HCT116 (cell line): ENCODE data around the gene SHISAL2A. TPM values are rescaled to one million over a fixed set of nuclear protein-coding genes. Genes with fewer than 3 reads are reported as not detected.

Source experiments
- ATAC-seq: fragments of 200-7000 bp; cut with Tn5 transposase; 2 replicates; pipeline ENCODE4 v1.9.1; 2020; ENCODE audit warnings: mild to moderate bottlenecking, moderate library complexity
- BruUV-seq: library from RNA; stranded (reverse); fragments of 400-500 nt; replicated peaks from 2 replicates; lab custom pipeline; 2021; lab: Mats Ljungman, UMichigan
- CTCF ChIA-PET: fragments of 300-600 bp; sonication (Branson Sonifier 250); formaldehyde crosslinking; loops from one replicate; lab custom pipeline; 2021; ENCODE audit warnings: antibody characterized with exemption; lab: Charles Lee
- POLR2A ChIA-PET: fragments of 300-600, 350-600 bp; sonication (Branson Sonifier 250); formaldehyde crosslinking; loops from one replicate; lab custom pipeline; 2021; ENCODE audit warnings: antibody characterized with exemption; lab: Charles Lee
- RAD21 ChIA-PET, 2 experiments: fragments of 300-600 bp; sonication (Branson Sonifier 250); formaldehyde crosslinking; loops; one replicate each; lab custom pipeline; 2023; ENCODE audit warnings: low total read pairs in 2 of 2; ENCODE audit not compliant: uncharacterized antibody in 2 of 2, unreplicated experiment in 2 of 2, low non-redundant PET in 1 of 2; lab: Charles Lee
- DNase-seq: peaks from one replicate; pipeline ENCODE4 v3.0.0-alpha.2; 2010; ENCODE audit warnings: low read depth, low spot score
- H2AFZ ChIP-seq: fragments of 200-600 bp; shearing (Covaris generic), sonication (generic); 2 replicates; pipeline ENCODE4 v1.6.1; 2017; ENCODE audit warnings: low read depth, mixed run types, mixed read lengths, antibody characterized with exemption, low read length; ENCODE audit not compliant: poor library complexity, severe bottlenecking
- H3K27ac ChIP-seq: 2 replicates; pipeline ENCODE4 v1.5.1; 2012; ENCODE audit warnings: low read depth, low read length
- H3K27me3 ChIP-seq: fragments of 200-600 bp; sonication (generic); 2 replicates; pipeline ENCODE4 v1.6.1; 2016; ENCODE audit warnings: mixed run types, low read length, mixed read lengths; ENCODE audit not compliant: insufficient read depth
- H3K36me3 ChIP-seq, 2 experiments: fragments of 200-500 bp in 1 of 2; fragments of 200-600 bp in 1 of 2; sonication (Bioruptor generic) in 1 of 2; sonication (generic) in 1 of 2; 2 replicates each; pipeline versions ENCODE4 v1.5.1 to v1.6.1; 2014 to 2016; ENCODE audit warnings: low read length in 2 of 2, inconsistent platforms in 1 of 2, mixed read lengths in 1 of 2, mixed run types in 1 of 2; ENCODE audit not compliant: insufficient read depth in 2 of 2, control insufficient read depth in 1 of 2
- H3K4me1 ChIP-seq, 2 experiments: fragments of 200-600 bp in 1 of 2; sonication (generic) in 1 of 2; 2 replicates each; pipeline versions ENCODE4 v1.5.1 to v1.6.1; 2012 to 2017; ENCODE audit warnings: low read length in 2 of 2, inconsistent platforms in 1 of 2, mild to moderate bottlenecking in 1 of 2, mixed read lengths in 1 of 2, mixed run types in 1 of 2, moderate library complexity in 1 of 2; ENCODE audit not compliant: insufficient read depth in 2 of 2, control insufficient read depth in 1 of 2
- H3K4me2 ChIP-seq: fragments of 200-600 bp; sonication (generic); 2 replicates; pipeline ENCODE4 v1.6.1; 2017; ENCODE audit warnings: mixed run types, low read length, mixed read lengths
- H3K4me3 ChIP-seq, 2 experiments: fragments of 200-600 bp in 1 of 2; sonication (generic) in 1 of 2; replicated peaks in 1 of 2; 2 replicates each; pipeline ENCODE4 v1.5.1; 2011 to 2016; ENCODE audit warnings: low read length in 2 of 2, control low read depth in 1 of 2, low read depth in 1 of 2, mild to moderate bottlenecking in 1 of 2, mixed read lengths in 1 of 2, mixed run types in 1 of 2
- H3K79me2 ChIP-seq: fragments of 200-600 bp; sonication (generic); 2 replicates; pipeline ENCODE4 v1.6.1; 2017; ENCODE audit warnings: mild to moderate bottlenecking, mixed run types, low read length, moderate library complexity, mixed read lengths; ENCODE audit not compliant: insufficient read depth
- H3K9ac ChIP-seq: fragments of 200-600 bp; sonication (generic); 2 replicates; pipeline ENCODE4 v1.6.1; 2016; ENCODE audit warnings: low read length, mixed read lengths
- H3K9me2 ChIP-seq: fragments of 200-600 bp; sonication (generic), shearing (Covaris generic); 2 replicates; pipeline ENCODE4 v1.6.1; 2017; ENCODE audit warnings: mixed run types, mild to moderate bottlenecking, moderate library complexity; ENCODE audit not compliant: insufficient read depth
- H3K9me3 ChIP-seq, 2 experiments: fragments of 200-500 bp in 1 of 2; fragments of 200-600 bp in 1 of 2; sonication (Bioruptor generic) in 1 of 2; sonication (generic) in 1 of 2; 2 replicates each; pipeline ENCODE4 v1.6.1; 2014 to 2017; ENCODE audit warnings: low read length in 2 of 2, mixed read lengths in 2 of 2, inconsistent platforms in 1 of 2, low read depth in 1 of 2, mild to moderate bottlenecking in 1 of 2, mixed run types in 1 of 2, moderate library complexity in 1 of 2; ENCODE audit not compliant: control insufficient read depth in 1 of 2, insufficient read depth in 1 of 2
- H4K20me1 ChIP-seq: fragments of 200-600 bp; sonication (generic), shearing (Covaris generic); 2 replicates; pipeline ENCODE4 v1.6.1; 2017; ENCODE audit warnings: mixed run types, mild to moderate bottlenecking, moderate library complexity; ENCODE audit not compliant: insufficient read depth
- CBX3 ChIP-seq: IDR thresholded peaks from 2 replicates; pipeline ENCODE4 v1.6.1; 2012; ENCODE audit warnings: low read depth
- CEBPB ChIP-seq: IDR thresholded peaks from 2 replicates; pipeline ENCODE4 v1.6.1; 2012; ENCODE audit warnings: low read depth
- EGR1 ChIP-seq: IDR thresholded peaks from 2 replicates; pipeline ENCODE4 v1.6.1; 2012; ENCODE audit warnings: low read depth
- EZH2phosphoT487 ChIP-seq: fragments of 200-600 bp; IDR thresholded peaks from 2 replicates; pipeline ENCODE4 v1.6.1; 2018; ENCODE audit warnings: antibody characterized with exemption, borderline replicate concordance
- ZNF274 ChIP-seq: fragments of 200-500 bp; sonication (Bioruptor generic); IDR thresholded peaks from 2 replicates; pipeline ENCODE4 v1.6.1; 2014; ENCODE audit warnings: mild to moderate bottlenecking, low read depth, low read length, inconsistent platforms
- intact Hi-C: fragments of 100-400 bp; cut with micrococcal nuclease; formaldehyde crosslinking; loops from 2 replicates; pipeline ENCODE4 v1.10.0; 2022
- total RNA-seq: library from RNA; stranded (reverse); gene quantifications from one replicate; pipeline ENCODE4 v1.2.1, GENCODE V29; 2021; ENCODE audit not compliant: unreplicated experiment
- TF ChIP-seq, protein P1 (sequence below): IDR thresholded peaks from 2 replicates; pipeline ENCODE4 v1.6.1; 2012; ENCODE audit warnings: low read depth
- TF ChIP-seq, protein P2 (sequence below), 3 experiments: fragments of 200-600 bp in 1 of 3; sonication (generic) in 1 of 3; IDR thresholded peaks in 2 of 3; conservative IDR thresholded peaks in 1 of 3; 2 replicates each; pipeline ENCODE4 v1.5.1; 2012 to 2017; ENCODE audit warnings: low read depth in 2 of 3, low read length in 2 of 3, antibody characterized with exemption in 1 of 3, borderline replicate concordance in 1 of 3, control low read depth in 1 of 3, mild to moderate bottlenecking in 1 of 3, mixed read lengths in 1 of 3, mixed run types in 1 of 3, moderate library complexity in 1 of 3; ENCODE audit not compliant: insufficient read depth in 1 of 3

The SHISAL2A gene
- total RNA-seq, 1 experiment from 2014 or later, result not detected

DNA sequence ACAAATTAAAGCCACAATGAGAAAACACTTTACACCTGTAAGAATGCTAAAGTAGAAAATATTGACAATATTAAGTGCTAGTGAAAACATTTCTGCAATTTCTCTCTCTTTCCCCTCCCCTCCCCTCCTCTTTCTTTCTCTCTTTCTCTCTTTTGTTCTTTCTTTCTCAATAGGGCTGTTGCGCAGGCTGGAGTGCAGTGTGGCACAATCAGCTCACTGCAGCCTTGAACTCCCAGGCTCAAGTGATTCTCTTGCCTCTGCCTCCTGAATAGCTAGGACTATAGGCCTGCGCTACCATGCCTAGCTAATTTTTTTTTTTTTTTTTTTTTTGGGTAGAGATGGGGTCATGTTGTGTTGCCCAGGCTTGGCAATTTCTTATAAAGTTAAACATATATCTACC is 5.9 kb upstream of the SHISAL2A start (continued):
- TF ChIP-seq, protein P1, sequence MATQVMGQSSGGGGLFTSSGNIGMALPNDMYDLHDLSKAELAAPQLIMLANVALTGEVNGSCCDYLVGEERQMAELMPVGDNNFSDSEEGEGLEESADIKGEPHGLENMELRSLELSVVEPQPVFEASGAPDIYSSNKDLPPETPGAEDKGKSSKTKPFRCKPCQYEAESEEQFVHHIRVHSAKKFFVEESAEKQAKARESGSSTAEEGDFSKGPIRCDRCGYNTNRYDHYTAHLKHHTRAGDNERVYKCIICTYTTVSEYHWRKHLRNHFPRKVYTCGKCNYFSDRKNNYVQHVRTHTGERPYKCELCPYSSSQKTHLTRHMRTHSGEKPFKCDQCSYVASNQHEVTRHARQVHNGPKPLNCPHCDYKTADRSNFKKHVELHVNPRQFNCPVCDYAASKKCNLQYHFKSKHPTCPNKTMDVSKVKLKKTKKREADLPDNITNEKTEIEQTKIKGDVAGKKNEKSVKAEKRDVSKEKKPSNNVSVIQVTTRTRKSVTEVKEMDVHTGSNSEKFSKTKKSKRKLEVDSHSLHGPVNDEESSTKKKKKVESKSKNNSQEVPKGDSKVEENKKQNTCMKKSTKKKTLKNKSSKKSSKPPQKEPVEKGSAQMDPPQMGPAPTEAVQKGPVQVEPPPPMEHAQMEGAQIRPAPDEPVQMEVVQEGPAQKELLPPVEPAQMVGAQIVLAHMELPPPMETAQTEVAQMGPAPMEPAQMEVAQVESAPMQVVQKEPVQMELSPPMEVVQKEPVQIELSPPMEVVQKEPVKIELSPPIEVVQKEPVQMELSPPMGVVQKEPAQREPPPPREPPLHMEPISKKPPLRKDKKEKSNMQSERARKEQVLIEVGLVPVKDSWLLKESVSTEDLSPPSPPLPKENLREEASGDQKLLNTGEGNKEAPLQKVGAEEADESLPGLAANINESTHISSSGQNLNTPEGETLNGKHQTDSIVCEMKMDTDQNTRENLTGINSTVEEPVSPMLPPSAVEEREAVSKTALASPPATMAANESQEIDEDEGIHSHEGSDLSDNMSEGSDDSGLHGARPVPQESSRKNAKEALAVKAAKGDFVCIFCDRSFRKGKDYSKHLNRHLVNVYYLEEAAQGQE, result no peak
- no peak for TF ChIP-seq EZH2phosphoT487
- TF ChIP-seq CEBPB, result no peak
- no peak for TF ChIP-seq ZNF274
- TF ChIP-seq, protein P2, sequence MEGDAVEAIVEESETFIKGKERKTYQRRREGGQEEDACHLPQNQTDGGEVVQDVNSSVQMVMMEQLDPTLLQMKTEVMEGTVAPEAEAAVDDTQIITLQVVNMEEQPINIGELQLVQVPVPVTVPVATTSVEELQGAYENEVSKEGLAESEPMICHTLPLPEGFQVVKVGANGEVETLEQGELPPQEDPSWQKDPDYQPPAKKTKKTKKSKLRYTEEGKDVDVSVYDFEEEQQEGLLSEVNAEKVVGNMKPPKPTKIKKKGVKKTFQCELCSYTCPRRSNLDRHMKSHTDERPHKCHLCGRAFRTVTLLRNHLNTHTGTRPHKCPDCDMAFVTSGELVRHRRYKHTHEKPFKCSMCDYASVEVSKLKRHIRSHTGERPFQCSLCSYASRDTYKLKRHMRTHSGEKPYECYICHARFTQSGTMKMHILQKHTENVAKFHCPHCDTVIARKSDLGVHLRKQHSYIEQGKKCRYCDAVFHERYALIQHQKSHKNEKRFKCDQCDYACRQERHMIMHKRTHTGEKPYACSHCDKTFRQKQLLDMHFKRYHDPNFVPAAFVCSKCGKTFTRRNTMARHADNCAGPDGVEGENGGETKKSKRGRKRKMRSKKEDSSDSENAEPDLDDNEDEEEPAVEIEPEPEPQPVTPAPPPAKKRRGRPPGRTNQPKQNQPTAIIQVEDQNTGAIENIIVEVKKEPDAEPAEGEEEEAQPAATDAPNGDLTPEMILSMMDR (IDR thresholded peaks at IDR 0.05 in 2 of 3, conservative IDR thresholded peaks at IDR 0.05 in 1 of 3; ENCODE audit: borderline replicate concordance in 1 of 3, insufficient read depth in 1 of 3, low read depth in 2 of 3, low read length in 2 of 3), result no peak

DNA sequence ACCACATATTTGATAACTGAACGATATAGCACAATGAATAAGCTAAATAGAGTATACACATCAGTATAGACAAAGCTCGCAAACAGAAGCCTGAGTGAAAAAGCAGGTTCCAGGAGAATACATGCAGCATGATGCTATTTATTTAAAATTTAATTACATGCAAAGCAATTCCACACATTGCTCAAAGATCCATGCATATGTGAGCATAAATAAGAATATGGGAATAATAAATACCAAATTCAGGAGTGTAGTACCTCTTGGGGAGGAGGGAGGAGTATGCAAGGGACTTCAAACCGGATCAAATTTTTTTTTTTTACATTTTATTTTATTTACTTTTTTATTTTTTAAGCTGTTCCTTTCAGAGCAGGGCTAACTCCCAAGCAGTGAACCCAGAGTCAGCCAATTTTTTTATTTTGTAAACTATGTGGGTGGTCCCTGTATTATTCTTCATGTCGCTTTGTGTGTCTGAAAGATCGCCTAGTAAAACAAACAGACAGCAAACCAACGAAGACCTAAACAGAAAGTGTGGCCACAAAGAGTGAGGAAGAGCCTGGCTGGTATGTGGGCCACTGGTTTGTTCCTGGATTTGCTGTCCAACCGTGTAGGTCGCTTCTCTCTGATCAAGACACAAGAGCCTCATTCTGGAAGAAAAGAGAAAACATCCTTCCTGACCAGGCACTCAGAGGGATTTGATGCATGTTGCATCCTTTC is 4.2 kb upstream of the SHISAL2A start:
- ChIA-PET RAD21 (no interaction called here), POLR2A (no interaction called here), CTCF (no interaction called here)
- no peaks in the 10 kb centered on the region for H3K36me3 ChIP-seq
- no peaks in the 10 kb centered on the region for H3K27me3 ChIP-seq
- H3K4me3 ChIP-seq, result no peak overlapping the region
- no peak for TF ChIP-seq EGR1
- TF ChIP-seq CBX3, result no peak
- H3K4me1 ChIP-seq, result no peaks in the 10 kb centered on the region
- no peak overlapping the region for H2AFZ ChIP-seq
- H3K9me2 ChIP-seq, result no peaks in the 10 kb centered on the region
- H3K4me2 ChIP-seq, result no peak overlapping the region
- no peaks in the 10 kb centered on the region for H3K79me2 ChIP-seq
- no peak overlapping the region for H3K9ac ChIP-seq
- ATAC-seq (no peak), DNase-seq (no peak)
- BruUV-seq, result no TSS peak
- intact Hi-C loops, result no loop called here
- H3K9me3 ChIP-seq, result no peaks in the 10 kb centered on the region
- no peak overlapping the region for H3K27ac ChIP-seq
- no peaks in the 10 kb centered on the region for H4K20me1 ChIP-seq
